ENCODE measurements around the gene SSBP3. TPM values are rescaled to one million over a fixed set of nuclear protein-coding genes. Genes with fewer than 3 reads are reported as not detected.

The SSBP3 gene
- polyA plus RNA-seq, 1 donor (not counting 4 experiments of a cell fraction or from before 2014, with no cell fraction given), result 16.9 TPM

- TF ChIP-seq EZH2 (IDR thresholded peaks at IDR 0.05; ENCODE audit: low read length) (no peak), CTCF (optimal IDR thresholded peaks at IDR 0.05 in 1 of 3, IDR thresholded peaks at IDR 0.05 in 1 of 3, conservative IDR thresholded peaks at IDR 0.05 in 1 of 3; ENCODE audit: extremely low read depth in 1 of 3, insufficient read depth in 2 of 3, low read length in 3 of 3) (no peak)
- H3K36me3 ChIP-seq (ENCODE audit: control insufficient read depth in 2 of 2, extremely low read depth in 1 of 2, insufficient read depth in 2 of 2, low read length in 2 of 2), result peaks cover 4 to 8% of the 10 kb centered on the region in 2 experiments
- no peaks in the 10 kb centered on the region for H3K79me2 ChIP-seq (ENCODE audit: control insufficient read depth, insufficient read depth, low read length)
- H3K4me2 ChIP-seq (ENCODE audit: control insufficient read depth, extremely low read depth, insufficient read depth, low read depth, low read length), result no peak overlapping the region
- H3K4me1 ChIP-seq (ENCODE audit: control insufficient read depth, extremely low read depth, insufficient read depth, low read length), result peaks cover 23% of the 10 kb centered on the region
- FAIRE-seq (no peak), DNase-seq (ENCODE audit: low read depth, low spot score) (no peak)
- H3K4me3 ChIP-seq (ENCODE audit: control insufficient read depth in 2 of 3, extremely low read depth in 1 of 3, insufficient read depth in 2 of 3, low read depth in 1 of 3, low read length in 3 of 3), result no peak overlapping the region
- H3K9me1 ChIP-seq (ENCODE audit: control insufficient read depth, extremely low read depth, insufficient read depth, low read length), result peaks cover 3% of the 10 kb centered on the region
- no peaks in the 10 kb centered on the region for H3K9me3 ChIP-seq (ENCODE audit: control insufficient read depth, low read depth, low read length)
- H3K9ac ChIP-seq (ENCODE audit: control insufficient read depth, extremely low read depth, insufficient read depth, low read length), result no peak overlapping the region
- peaks cover 10% of the 10 kb centered on the region for H4K20me1 ChIP-seq (ENCODE audit: control insufficient read depth, extremely low read depth, insufficient read depth, low read length)
- no peaks in the 10 kb centered on the region for H3K27me3 ChIP-seq (ENCODE audit: control insufficient read depth, extremely low read depth, insufficient read depth, low read length)
- H2AFZ ChIP-seq (ENCODE audit: control insufficient read depth, low read length), result no peak overlapping the region
- H3K27ac ChIP-seq (ENCODE audit: control insufficient read depth, insufficient read depth, low read length), result no peak overlapping the region
- dilution Hi-C loops (cut with MboI; ENCODE audit: extremely low pct_ligation_motif_present, low sequenced_read_pairs), result no loop called here
These were observed 153.7 kb downstream of the SSBP3 start for GRCh38 chr1:54252371-54252936.

DNA sequence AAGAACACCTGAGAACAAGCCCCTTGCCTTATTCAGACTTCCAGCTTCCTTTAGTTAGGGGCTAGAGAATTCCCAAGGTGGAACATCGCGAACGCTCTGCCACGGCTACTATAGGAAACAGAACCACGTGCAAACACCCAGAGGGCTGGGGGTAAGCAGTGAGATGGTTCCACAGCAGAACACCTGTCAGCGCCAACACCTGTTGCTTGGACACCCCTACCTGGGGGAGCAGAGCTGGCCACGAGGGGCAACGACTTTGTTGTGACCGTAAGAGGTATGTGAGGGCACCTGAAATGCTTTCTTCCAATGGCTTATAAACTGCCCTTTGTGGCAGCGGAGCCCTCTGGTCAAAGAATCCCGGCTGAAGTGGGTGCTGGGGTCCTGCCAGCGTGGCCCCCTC lies 155.5 kb downstream of the SSBP3 start:
- Histone ChIP-seq H3K9ac (ENCODE audit: control insufficient read depth, extremely low read depth, insufficient read depth, low read length) (no peak overlapping the region), H4K20me1 (ENCODE audit: control insufficient read depth, extremely low read depth, insufficient read depth, low read length) (peaks cover 10% of the 10 kb centered on the region), H3K9me1 (ENCODE audit: control insufficient read depth, extremely low read depth, insufficient read depth, low read length) (peaks cover 3% of the 10 kb centered on the region), H3K4me1 (ENCODE audit: control insufficient read depth, extremely low read depth, insufficient read depth, low read length) (peaks cover 23% of the 10 kb centered on the region), H3K4me3 (ENCODE audit: control insufficient read depth in 2 of 3, extremely low read depth in 1 of 3, insufficient read depth in 2 of 3, low read depth in 1 of 3, low read length in 3 of 3) (no peak overlapping the region), H3K9me3 (ENCODE audit: control insufficient read depth, low read depth, low read length) (no peaks in the 10 kb centered on the region), H3K27ac (ENCODE audit: control insufficient read depth, insufficient read depth, low read length) (no peak overlapping the region), H3K27me3 (ENCODE audit: control insufficient read depth, extremely low read depth, insufficient read depth, low read length) (no peaks in the 10 kb centered on the region), H3K4me2 (ENCODE audit: control insufficient read depth, extremely low read depth, insufficient read depth, low read depth, low read length) (no peak overlapping the region), H2AFZ (ENCODE audit: control insufficient read depth, low read length) (no peak overlapping the region), H3K79me2 (ENCODE audit: control insufficient read depth, insufficient read depth, low read length) (no peaks in the 10 kb centered on the region), H3K36me3 (ENCODE audit: control insufficient read depth in 2 of 2, extremely low read depth in 1 of 2, insufficient read depth in 2 of 2, low read length in 2 of 2) (peaks cover 4 to 8% of the 10 kb centered on the region in 2 experiments)
- TF ChIP-seq CTCF (optimal IDR thresholded peaks at IDR 0.05 in 1 of 3, IDR thresholded peaks at IDR 0.05 in 1 of 3, conservative IDR thresholded peaks at IDR 0.05 in 1 of 3; ENCODE audit: extremely low read depth in 1 of 3, insufficient read depth in 2 of 3, low read length in 3 of 3), result no peak
- TF ChIP-seq EZH2 (IDR thresholded peaks at IDR 0.05; ENCODE audit: low read length), result no peak
- FAIRE-seq, result no peak
- DNase-seq (ENCODE audit: low read depth, low spot score), result no peak
- dilution Hi-C loops (cut with MboI; ENCODE audit: extremely low pct_ligation_motif_present, low sequenced_read_pairs), result no loop called here
